OCI-LY7 (cell line): ENCODE data around the gene HDAC9. TPM values are rescaled to one million over a fixed set of nuclear protein-coding genes. Genes with fewer than 3 reads are reported as not detected.

ENCODE experiments used
- BruUV-seq: library from RNA; stranded (reverse); fragments of 400-500 nt; replicated peaks from 2 replicates; lab custom pipeline; 2021; lab: Mats Ljungman, UMichigan
- CTCF ChIA-PET: fragments of 300-600 bp; sonication (Branson Sonifier 250); formaldehyde crosslinking; loops from one replicate; lab custom pipeline; 2022; ENCODE audit warnings: antibody characterized with exemption; ENCODE audit not compliant: unreplicated experiment; lab: Charles Lee
- POLR2A ChIA-PET: fragments of 300-600 bp; sonication (Branson Sonifier 250); formaldehyde crosslinking; loops from one replicate; lab custom pipeline; 2022; ENCODE audit warnings: antibody characterized with exemption; lab: Charles Lee
- DNase-seq: peaks from one replicate; pipeline ENCODE4 v3.0.0-alpha.2; 2015; ENCODE audit warnings: low spot score
- H2AFZ ChIP-seq: fragments of 200-600 bp; sonication (generic), shearing (Covaris generic); 2 replicates; pipeline ENCODE4 v1.6.1; 2014; ENCODE audit warnings: mild to moderate bottlenecking, antibody characterized with exemption, low read length, moderate library complexity
- H3K27ac ChIP-seq: fragments of 200-600 bp; sonication (generic); 2 replicates; pipeline ENCODE4 v1.5.1; 2014; ENCODE audit warnings: mixed run types, low read depth, mild to moderate bottlenecking, moderate library complexity, low read length, inconsistent platforms; ENCODE audit not compliant: poor library complexity, severe bottlenecking
- H3K36me3 ChIP-seq: fragments of 200-600 bp; sonication (generic); 2 replicates; pipeline ENCODE4 v1.6.1; 2014; ENCODE audit warnings: mild to moderate bottlenecking, antibody characterized with exemption, low read length, moderate library complexity, mixed read lengths; ENCODE audit not compliant: insufficient read depth
- H3K4me1 ChIP-seq: fragments of 200-600 bp; sonication (generic); 2 replicates; pipeline ENCODE4 v1.5.1; 2014; ENCODE audit warnings: mild to moderate bottlenecking, low read length; ENCODE audit not compliant: insufficient read depth, poor library complexity, severe bottlenecking
- H3K4me2 ChIP-seq: fragments of 200-600 bp; sonication (generic); 2 replicates; pipeline ENCODE4 v1.6.1; 2014; ENCODE audit warnings: mild to moderate bottlenecking, low read length
- H3K4me3 ChIP-seq: fragments of 200-600 bp; sonication (generic); 2 replicates; pipeline ENCODE4 v1.5.1; 2014; ENCODE audit warnings: mild to moderate bottlenecking, low read depth, low read length; ENCODE audit not compliant: poor library complexity, severe bottlenecking
- H3K79me2 ChIP-seq: fragments of 200-600 bp; sonication (generic); 2 replicates; pipeline ENCODE4 v1.6.1; 2016; ENCODE audit warnings: low read depth, mild to moderate bottlenecking, low read length, moderate library complexity, mixed read lengths; ENCODE audit not compliant: insufficient read depth
- H3K9me2 ChIP-seq: fragments of 200-600 bp; sonication (generic); 2 replicates; pipeline ENCODE4 v1.6.1; 2016; ENCODE audit warnings: mild to moderate bottlenecking, low read length, mixed read lengths; ENCODE audit not compliant: insufficient read depth
- H3K9me3 ChIP-seq: fragments of 200-600 bp; sonication (generic); 2 replicates; pipeline ENCODE4 v1.6.1; 2014; ENCODE audit warnings: mild to moderate bottlenecking, mixed run types, low read length, mixed read lengths
- H4K20me1 ChIP-seq: fragments of 200-600 bp; sonication (generic); 2 replicates; pipeline ENCODE4 v1.6.1; 2014; ENCODE audit warnings: mild to moderate bottlenecking, antibody characterized with exemption, low read length, moderate library complexity, mixed read lengths; ENCODE audit not compliant: insufficient read depth
- CTCF ChIP-seq: fragments of 200-600 bp; sonication (generic); conservative IDR thresholded peaks from 2 replicates; pipeline ENCODE4 v1.5.1; 2014; ENCODE audit warnings: mild to moderate bottlenecking, antibody characterized with exemption, low read length, moderate library complexity, mixed read lengths
- EZH2phosphoT487 ChIP-seq: fragments of 200-600 bp; sonication (generic); IDR thresholded peaks from 2 replicates; pipeline ENCODE4 v1.6.1; 2018; ENCODE audit warnings: low read depth, borderline replicate concordance, mild to moderate bottlenecking, mixed run types, antibody characterized with exemption, low read length, moderate library complexity, mixed read lengths
- intact Hi-C: fragments of 100-400 bp; cut with micrococcal nuclease; formaldehyde crosslinking; loops from one replicate; pipeline ENCODE4 v1.10.0; 2022; ENCODE audit not compliant: unreplicated experiment
- total RNA-seq, 2 experiments: library from RNA; depleted of rRNA in 1 of 2; stranded (reverse); fragments of >200 nt in 1 of 2; shearing (Covaris generic) in 1 of 2; gene quantifications; 2 replicates each; pipeline ENCODE4 v1.2.3, GENCODE V29; 2014 to 2022

HDAC9 gene
- total RNA-seq, 2 experiments from 2014 or later, result 58.8 to 91.7 TPM

GRCh38 chr7:18564779-18565178 is 69.2 kb downstream of the HDAC9 start:
- H3K36me3 ChIP-seq, result peaks cover 19% of the 10 kb centered on the region
- H3K4me2 ChIP-seq, result no peak overlapping the region
- TF ChIP-seq CTCF, result no peak
- no peak for TF ChIP-seq EZH2phosphoT487
- intact Hi-C loops, result no loop called here
- POLR2A ChIA-PET, result interaction anchor here (1.0 to 9.9 kb wide), 9 partner anchors 8 to 68 kb away, joined by 3 to 119 read pairs (median 8); partner anchors contain the start of gene HDAC9
- CTCF ChIA-PET, result no interaction called here
- no peak overlapping the region for H3K4me3 ChIP-seq
- H3K9me2 ChIP-seq, result no peaks in the 10 kb centered on the region
- H2AFZ ChIP-seq, result no peak overlapping the region
- no TSS peak for BruUV-seq
- H3K4me1 ChIP-seq, result peaks cover 54% of the 10 kb centered on the region
- DNase-seq, result no peak
- peaks cover 13% of the 10 kb centered on the region; the same call in 1 of the 2 replicates for H3K9me3 ChIP-seq
- peaks cover 87% of the 10 kb centered on the region for H3K79me2 ChIP-seq
- no peaks in the 10 kb centered on the region for H4K20me1 ChIP-seq
- no peak overlapping the region for H3K27ac ChIP-seq

- H4K20me1 ChIP-seq, result no peaks in the 10 kb centered on the region
- peaks cover 13% of the 10 kb centered on the region; the same call in 1 of the 2 replicates for H3K9me3 ChIP-seq
- no peaks in the 10 kb centered on the region for H3K9me2 ChIP-seq
- no peak for TF ChIP-seq CTCF
- no peak for TF ChIP-seq EZH2phosphoT487
- no peak for DNase-seq
- H3K4me3 ChIP-seq, result no peak overlapping the region
- H3K4me1 ChIP-seq, result peaks cover 59% of the 10 kb centered on the region
- intact Hi-C loops, result no loop called here
- ChIA-PET CTCF (no interaction called here), POLR2A (interaction anchor here (0.9 to 9.9 kb wide), 9 partner anchors 8 to 69 kb away, joined by 3 to 119 read pairs (median 9); partner anchors contain the start of gene HDAC9)
- H3K4me2 ChIP-seq, result peak overlapping the region; percentile 73
- peaks cover 19% of the 10 kb centered on the region for H3K36me3 ChIP-seq
- no TSS peak for BruUV-seq
- H3K27ac ChIP-seq, result peak overlapping the region; percentile 91
- H3K79me2 ChIP-seq, result peaks cover 87% of the 10 kb centered on the region
- H2AFZ ChIP-seq, result no peak overlapping the region
These were observed 69.8 kb downstream of the HDAC9 start for GRCh38 chr7:18565337-18565736.

- CTCF ChIA-PET, result no interaction called here
- H3K4me3 ChIP-seq, result peak overlapping the region; percentile 46
- POLR2A ChIA-PET, result interaction anchor here (0.6 to 9.9 kb wide), 15 partner anchors 8 to 242 kb away, joined by 3 to 119 read pairs (median 9); partner anchors contain the start of gene HDAC9
- peak overlapping the region; percentile 73 for H3K4me2 ChIP-seq
- no peaks in the 10 kb centered on the region for H3K9me2 ChIP-seq
- BruUV-seq, result TSS peak; percentile 79
- H3K4me1 ChIP-seq, result peaks cover 68% of the 10 kb centered on the region
- peaks cover 28% of the 10 kb centered on the region for H3K36me3 ChIP-seq
- peak overlapping the region; percentile 29; the same call in 1 of the 2 replicates for H2AFZ ChIP-seq
- no peaks in the 10 kb centered on the region for H4K20me1 ChIP-seq
- H3K9me3 ChIP-seq, result peaks cover 13% of the 10 kb centered on the region; the same call in 1 of the 2 replicates
- H3K27ac ChIP-seq, result peak overlapping the region; percentile 91
- DNase-seq, result no peak
- peaks cover 87% of the 10 kb centered on the region for H3K79me2 ChIP-seq
- intact Hi-C loops, result loop anchor here (2.0 kb wide), 1 partner anchor 45 kb away; no protein-coding TSS in a partner anchor
- TF ChIP-seq EZH2phosphoT487, result no peak
- no peak for TF ChIP-seq CTCF
These were observed 70.7 kb downstream of the HDAC9 start for GRCh38 chr7:18566205-18566604.
